HepG2 (cell line): ENCODE results near the gene RABGGTA. TPM values are rescaled to one million over a fixed set of nuclear protein-coding genes. Genes with fewer than 3 reads are reported as not detected.

Experiments used
- CENPT ChIP-seq: sonication (generic); formaldehyde crosslinking; IDR thresholded peaks from 2 replicates; pipeline ENCODE4 v1.8.0; 2022; ENCODE audit warnings: low read depth, mild to moderate bottlenecking, moderate library complexity, missing genetic modification reagents
- DDIT3 ChIP-seq: sonication (generic); formaldehyde crosslinking; IDR thresholded peaks from 2 replicates; pipeline ENCODE4 v1.4.0; 2020; ENCODE audit warnings: mild to moderate bottlenecking, missing genetic modification reagents
- GZF1 ChIP-seq: sonication (generic); formaldehyde crosslinking; IDR thresholded peaks from 2 replicates; pipeline ENCODE4 v1.5.1; 2020; ENCODE audit warnings: mild to moderate bottlenecking, missing genetic modification reagents
- HOMEZ ChIP-seq: IDR thresholded peaks from 2 replicates; pipeline ENCODE4 v1.6.1; 2016; ENCODE audit warnings: low read depth
- KAT7 ChIP-seq: IDR thresholded peaks from 2 replicates; pipeline ENCODE4 v1.6.1; 2018; ENCODE audit warnings: borderline replicate concordance, missing compliant biosample characterization
- RAD21 ChIP-seq: fragments of 450-650 bp; formaldehyde crosslinking; IDR thresholded peaks from 2 replicates; pipeline ENCODE4 v1.5.0; 2020; ENCODE audit warnings: mild to moderate bottlenecking
- RELA ChIP-seq: sonication (generic); formaldehyde crosslinking; IDR thresholded peaks from 2 replicates; pipeline ENCODE4 v1.4.0; 2020; ENCODE audit warnings: missing genetic modification reagents
- SAP130 ChIP-seq: IDR thresholded peaks from 2 replicates; pipeline ENCODE4 v1.6.1; 2016; ENCODE audit warnings: low read depth
- TIGD3 ChIP-seq: sonication (generic); formaldehyde crosslinking; IDR thresholded peaks from 2 replicates; pipeline ENCODE4 v1.5.1; 2020; ENCODE audit warnings: mild to moderate bottlenecking, missing genetic modification reagents, borderline replicate concordance
- TRIM24 ChIP-seq: sonication (generic); formaldehyde crosslinking; IDR thresholded peaks from 2 replicates; pipeline ENCODE4 v1.8.0; 2022; ENCODE audit warnings: mild to moderate bottlenecking, missing genetic modification reagents
- ZNF17 ChIP-seq: sonication (generic); formaldehyde crosslinking; IDR thresholded peaks from 2 replicates; pipeline ENCODE4 v1.5.0; 2020; ENCODE audit warnings: mild to moderate bottlenecking, missing genetic modification reagents
- ZNF260 ChIP-seq: sonication (generic); formaldehyde crosslinking; IDR thresholded peaks from 2 replicates; pipeline ENCODE4 v1.4.0; 2020; ENCODE audit warnings: missing genetic modification reagents, low read depth, mild to moderate bottlenecking, borderline replicate concordance
- ZNF264 ChIP-seq: sonication (generic); formaldehyde crosslinking; IDR thresholded peaks from 2 replicates; pipeline ENCODE4 v1.4.0; 2020; ENCODE audit warnings: missing genetic modification reagents
- ZNF329 ChIP-seq: sonication (generic); formaldehyde crosslinking; IDR thresholded peaks from 2 replicates; pipeline ENCODE4 v1.9.0; 2021; ENCODE audit warnings: low read depth, mild to moderate bottlenecking, missing genetic modification reagents
- ZNF333 ChIP-seq: sonication (generic); formaldehyde crosslinking; IDR thresholded peaks from 2 replicates; pipeline ENCODE4 v1.4.0; 2020; ENCODE audit warnings: mild to moderate bottlenecking, missing genetic modification reagents, borderline replicate concordance
- ZNF740 ChIP-seq: sonication (generic); formaldehyde crosslinking; IDR thresholded peaks from 2 replicates; pipeline ENCODE4 v1.4.0; 2020; ENCODE audit warnings: missing genetic modification reagents
- ZNF772 ChIP-seq: sonication (generic); formaldehyde crosslinking; IDR thresholded peaks from 2 replicates; pipeline ENCODE4 v1.5.0; 2020; ENCODE audit warnings: mild to moderate bottlenecking, missing genetic modification reagents
- ZNF777 ChIP-seq: sonication (generic); formaldehyde crosslinking; IDR thresholded peaks from 2 replicates; pipeline ENCODE4 v1.4.0; 2020; ENCODE audit warnings: missing genetic modification reagents
- ZNF850 ChIP-seq: sonication (generic); formaldehyde crosslinking; conservative IDR thresholded peaks from 2 replicates; pipeline ENCODE4 v1.9.0; 2021; ENCODE audit warnings: mild to moderate bottlenecking, missing genetic modification reagents
- polyA plus RNA-seq, 8 experiments: library from polyadenylated mRNA; depleted of rRNA in 3 of 8; stranded (reverse) in 7 of 8; unstranded in 1 of 8; fragments of >200 nt; fragmentation: Illumina TruSeq in 4 of 8; extraction: Trizol in 4 of 8; gene quantifications; 2 replicates each; pipeline versions ENCODE4 v1.2.1 to v1.2.3, GENCODE V29; 2011 to 2016; ENCODE audit warnings: low read depth in 4 of 8, missing spikeins in 1 of 8, mixed read lengths in 1 of 8; ENCODE audit not compliant: insufficient read depth in 1 of 8
- total RNA-seq, 5 experiments: library from RNA; depleted of rRNA; stranded (reverse); fragments of >200 nt; fragmentation: Illumina TruSeq; extraction: Trizol; gene quantifications; 2 replicates each; pipeline ENCODE4 v1.2.3, GENCODE V29; 2016; ENCODE audit warnings: low read depth in 1 of 5
- TF ChIP-seq, protein P1 (sequence below): sonication (generic); formaldehyde crosslinking; IDR thresholded peaks from 2 replicates; pipeline ENCODE4 v1.5.1; 2020; ENCODE audit warnings: mild to moderate bottlenecking, missing genetic modification reagents
- TF ChIP-seq, protein P2 (sequence below): sonication (generic); formaldehyde crosslinking; IDR thresholded peaks from 2 replicates; pipeline ENCODE4 v1.4.0; 2020; ENCODE audit warnings: missing genetic modification reagents

Gene RABGGTA
- total and polyA plus RNA-seq, 2 of the 13 experiments (the other 11 are each of a cell fraction or from before 2014, with no cell fraction given) = 57.9 to 90.8 TPM

DNA sequence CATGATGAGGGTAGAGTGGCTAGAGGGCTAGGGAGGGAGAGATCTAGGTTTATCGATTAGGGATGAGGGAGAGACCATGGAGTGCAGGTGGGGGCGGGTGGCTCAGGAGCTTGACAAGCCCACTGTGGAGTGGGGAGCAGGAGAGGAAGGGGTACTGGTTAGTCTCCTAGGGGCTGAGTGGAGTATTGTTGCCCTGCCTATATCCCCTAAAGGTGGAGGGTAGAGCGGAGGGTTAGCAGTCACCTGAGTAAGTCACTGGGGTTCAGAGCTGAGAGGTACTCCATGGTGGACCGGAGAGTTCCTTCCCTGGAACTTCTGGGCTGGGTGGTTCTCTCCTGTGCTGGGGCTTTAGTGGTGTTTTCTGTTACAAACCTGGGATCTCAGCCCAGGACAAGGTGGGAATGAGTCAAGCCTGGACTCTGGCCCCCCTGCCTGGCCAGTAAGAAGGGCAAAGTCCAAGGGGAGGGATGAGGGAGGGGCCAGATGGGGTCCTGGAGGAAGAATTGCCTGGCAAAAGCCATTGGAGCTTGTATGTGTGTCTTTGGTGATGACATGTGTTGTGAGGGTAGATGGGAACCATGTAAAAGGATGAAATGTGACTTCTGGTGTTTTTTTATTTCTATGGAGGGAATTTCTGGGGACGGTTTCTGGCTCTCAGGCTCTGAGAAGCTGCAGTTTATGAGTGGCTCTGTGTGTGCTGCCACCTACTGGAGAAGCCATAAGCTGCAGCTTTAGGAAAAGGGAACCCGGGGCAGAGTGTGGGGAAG is 36.4 kb upstream of the RABGGTA start, which contains the start of gene CIDEB (continued):
- 0 out of 2 replicates have a peak, but pooled peaks have one; percentile 16 for TF ChIP-seq ZNF777
- TF ChIP-seq, protein P1, sequence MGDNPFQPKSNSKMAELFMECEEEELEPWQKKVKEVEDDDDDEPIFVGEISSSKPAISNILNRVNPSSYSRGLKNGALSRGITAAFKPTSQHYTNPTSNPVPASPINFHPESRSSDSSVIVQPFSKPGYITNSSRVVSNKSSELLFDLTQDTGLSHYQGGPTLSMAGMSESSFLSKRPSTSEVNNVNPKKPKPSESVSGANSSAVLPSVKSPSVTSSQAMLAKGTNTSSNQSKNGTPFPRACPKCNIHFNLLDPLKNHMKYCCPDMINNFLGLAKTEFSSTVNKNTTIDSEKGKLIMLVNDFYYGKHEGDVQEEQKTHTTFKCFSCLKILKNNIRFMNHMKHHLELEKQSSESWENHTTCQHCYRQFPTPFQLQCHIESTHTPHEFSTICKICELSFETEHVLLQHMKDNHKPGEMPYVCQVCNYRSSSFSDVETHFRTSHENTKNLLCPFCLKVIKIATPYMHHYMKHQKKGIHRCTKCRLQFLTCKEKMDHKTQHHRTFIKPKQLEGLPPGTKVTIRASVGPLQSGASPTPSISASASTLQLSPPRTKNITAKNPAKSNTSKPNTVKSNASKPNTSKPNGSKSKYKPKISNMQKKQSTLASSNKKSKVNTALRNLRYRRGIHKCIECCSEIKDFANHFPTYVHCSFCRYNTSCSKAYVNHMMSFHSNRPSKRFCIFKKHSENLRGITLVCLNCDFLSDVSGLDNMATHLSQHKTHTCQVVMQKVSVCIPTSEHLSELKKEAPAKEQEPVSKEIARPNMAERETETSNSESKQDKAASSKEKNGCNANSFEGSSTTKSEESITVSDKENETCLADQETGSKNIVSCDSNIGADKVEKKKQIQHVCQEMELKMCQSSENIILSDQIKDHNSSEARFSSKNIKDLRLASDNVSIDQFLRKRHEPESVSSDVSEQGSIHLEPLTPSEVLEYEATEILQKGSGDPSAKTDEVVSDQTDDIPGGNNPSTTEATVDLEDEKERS = peak; percentile 56
- TF ChIP-seq CENPT = no peak
- TF ChIP-seq TIGD3 (CRISPR knock-in tag) = peak; percentile 41; the same call in 1 of the 2 replicates
- TF ChIP-seq ZNF260 (CRISPR knock-in tag) = no peak
- no peak for TF ChIP-seq ZNF850 (CRISPR knock-in tag)
- TF ChIP-seq, protein P2, sequence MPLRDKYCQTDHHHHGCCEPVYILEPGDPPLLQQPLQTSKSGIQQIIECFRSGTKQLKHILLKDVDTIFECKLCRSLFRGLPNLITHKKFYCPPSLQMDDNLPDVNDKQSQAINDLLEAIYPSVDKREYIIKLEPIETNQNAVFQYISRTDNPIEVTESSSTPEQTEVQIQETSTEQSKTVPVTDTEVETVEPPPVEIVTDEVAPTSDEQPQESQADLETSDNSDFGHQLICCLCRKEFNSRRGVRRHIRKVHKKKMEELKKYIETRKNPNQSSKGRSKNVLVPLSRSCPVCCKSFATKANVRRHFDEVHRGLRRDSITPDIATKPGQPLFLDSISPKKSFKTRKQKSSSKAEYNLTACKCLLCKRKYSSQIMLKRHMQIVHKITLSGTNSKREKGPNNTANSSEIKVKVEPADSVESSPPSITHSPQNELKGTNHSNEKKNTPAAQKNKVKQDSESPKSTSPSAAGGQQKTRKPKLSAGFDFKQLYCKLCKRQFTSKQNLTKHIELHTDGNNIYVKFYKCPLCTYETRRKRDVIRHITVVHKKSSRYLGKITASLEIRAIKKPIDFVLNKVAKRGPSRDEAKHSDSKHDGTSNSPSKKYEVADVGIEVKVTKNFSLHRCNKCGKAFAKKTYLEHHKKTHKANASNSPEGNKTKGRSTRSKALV (CRISPR knock-in tag) = peak; percentile 69; the same call in 1 of the 2 replicates
- peak; percentile 88 for TF ChIP-seq RAD21 (CRISPR knock-in tag)
- peak; percentile 98 for TF ChIP-seq SAP130
- TF ChIP-seq KAT7 (CRISPR knock-in tag) = no peak
- no peak for TF ChIP-seq ZNF740 (CRISPR knock-in tag)
- TF ChIP-seq RELA (CRISPR knock-in tag) = peak; percentile 59; the same call in 1 of the 2 replicates
- peak; percentile 97 for TF ChIP-seq HOMEZ (CRISPR knock-in tag)
- TF ChIP-seq ZNF772 (CRISPR knock-in tag) = peak; percentile 94
- peak; percentile 96; the same call in 1 of the 2 replicates for TF ChIP-seq ZNF264 (CRISPR knock-in tag)
- no peak for TF ChIP-seq DDIT3
- peak; percentile 27; the same call in 1 of the 2 replicates for TF ChIP-seq GZF1 (CRISPR knock-in tag)
- 0 out of 2 replicates have a peak, but pooled peaks have one; percentile 66 for TF ChIP-seq ZNF333 (CRISPR knock-in tag)
- TF ChIP-seq TRIM24 = no peak
- TF ChIP-seq ZNF17 = no peak
- peak; percentile 12; the same call in 1 of the 2 replicates for TF ChIP-seq ZNF329 (CRISPR knock-in tag)
